K562 (cell line): ENCODE data around the gene ZNHIT3. TPM values are rescaled to one million over a fixed set of nuclear protein-coding genes. Genes with fewer than 3 reads are reported as not detected.
A peak's percentile ranks its signal among the peaks of the same experiment; 100 is the strongest.

Experiments used
- ARID2 ChIP-seq: fragments of 450-650 bp; IDR thresholded peaks from 2 replicates; pipeline ENCODE4 v1.6.1; 2017; ENCODE audit warnings: antibody characterized with exemption, mild to moderate bottlenecking
- BRD9 ChIP-seq: fragments of 450-650 bp; IDR thresholded peaks from 2 replicates; pipeline ENCODE4 v1.6.1; 2018; ENCODE audit warnings: low read depth; ENCODE audit not compliant: partially characterized antibody
- DMBX1 ChIP-seq: fragments of 250-450 bp; sonication (Bioruptor Pico); IDR thresholded peaks from 2 replicates; pipeline ENCODE4 v1.8.0; 2022; ENCODE audit warnings: inconsistent platforms, mild to moderate bottlenecking, moderate library complexity, borderline replicate concordance
- EHMT2 ChIP-seq: fragments of 450-650 bp; IDR thresholded peaks from 2 replicates; pipeline ENCODE4 v1.6.1; 2018; ENCODE audit warnings: antibody characterized with exemption
- FIP1L1 ChIP-seq: fragments of 200-400 bp; formaldehyde crosslinking; IDR thresholded peaks from 2 replicates; pipeline ENCODE4 v1.6.1; 2018; ENCODE audit warnings: mild to moderate bottlenecking, low read depth, low read length; ENCODE audit not compliant: poor library complexity, severe bottlenecking
- GABPA ChIP-seq: fragments of 200-800 bp; sonication (Bioruptor generic); conservative IDR thresholded peaks from 2 replicates; pipeline ENCODE4 v1.6.1; 2016; ENCODE audit warnings: low read depth, missing genetic modification characterization, missing compliant biosample characterization
- ILK ChIP-seq: fragments of 450-650 bp; IDR thresholded peaks from 2 replicates; pipeline ENCODE4 v1.6.1; 2016; ENCODE audit warnings: missing genetic modification characterization, low read depth, mild to moderate bottlenecking, missing compliant biosample characterization, moderate library complexity, borderline replicate concordance
- KHSRP ChIP-seq: fragments of 450-650 bp; IDR thresholded peaks from 2 replicates; pipeline ENCODE4 v1.6.1; 2017
- LCOR ChIP-seq: sonication (generic); formaldehyde crosslinking; IDR thresholded peaks from 2 replicates; pipeline ENCODE4 v1.8.0; 2022; ENCODE audit warnings: mild to moderate bottlenecking, missing genetic modification reagents
- NFE2 ChIP-seq: IDR thresholded peaks from 2 replicates; pipeline ENCODE4 v1.6.1; 2014; ENCODE audit warnings: antibody characterized with exemption, low read depth
- NUFIP1 ChIP-seq: fragments of 450-650 bp; IDR thresholded peaks from 2 replicates; pipeline ENCODE4 v1.6.1; 2018; ENCODE audit not compliant: partially characterized antibody
- POLR2A ChIP-seq: fragments of 450-650 bp; conservative IDR thresholded peaks from 2 replicates; pipeline ENCODE4 v1.6.1; 2016
- RBM17 ChIP-seq: fragments of 200-400 bp; formaldehyde crosslinking; IDR thresholded peaks from 2 replicates; pipeline ENCODE4 v1.6.1; 2017; ENCODE audit warnings: low read depth, mild to moderate bottlenecking, low read length, borderline replicate concordance
- RFX1 ChIP-seq: fragments of 450-650 bp; IDR thresholded peaks from 2 replicates; pipeline ENCODE4 v1.6.1; 2016; ENCODE audit warnings: mild to moderate bottlenecking, moderate library complexity
- SAFB ChIP-seq: fragments of 200-400 bp; formaldehyde crosslinking; IDR thresholded peaks from 2 replicates; pipeline ENCODE4 v1.6.1; 2017; ENCODE audit warnings: low read depth, low read length, borderline replicate concordance
- SUPT5H ChIP-seq: fragments of 450-650 bp; IDR thresholded peaks from 2 replicates; pipeline ENCODE4 v1.6.1; 2016
- TCFL5 ChIP-seq: fragments of 250-450 bp; sonication (Bioruptor Pico); conservative IDR thresholded peaks from 2 replicates; pipeline ENCODE4 v1.6.1; 2021; ENCODE audit warnings: mild to moderate bottlenecking, moderate library complexity, matching md5 sums
- THRAP3 ChIP-seq: fragments of 450-650 bp; IDR thresholded peaks from 2 replicates; pipeline ENCODE4 v1.6.1; 2016; ENCODE audit warnings: mild to moderate bottlenecking, inconsistent platforms, borderline replicate concordance
- ZC3H11A ChIP-seq: IDR thresholded peaks from 2 replicates; pipeline ENCODE4 v1.6.1; 2012; ENCODE audit warnings: low read depth, low read length, improper control_type of control experiment
- ZNF57 ChIP-seq: fragments of 450-650 bp; formaldehyde crosslinking; IDR thresholded peaks from 2 replicates; pipeline ENCODE4 v1.4.0; 2020; ENCODE audit warnings: mild to moderate bottlenecking, moderate library complexity
- ZNF780A ChIP-seq: fragments of 250-450 bp; sonication (Bioruptor Pico); IDR thresholded peaks from 2 replicates; pipeline ENCODE4 v1.5.0; 2021; ENCODE audit warnings: mild to moderate bottlenecking
- polyA plus RNA-seq, 8 experiments: library from polyadenylated mRNA; depleted of rRNA in 4 of 8; stranded (reverse) in 5 of 8; unstranded in 3 of 8; fragments of >200 nt; fragmentation: Nextera tagmentation in 2 of 8; fragmentation: Illumina TruSeq in 1 of 8; extraction: Ambion mirVana in 2 of 8; extraction: Trizol in 1 of 8; gene quantifications; 2 replicates each; pipeline versions ENCODE4 v1.2.1 to v1.2.3, GENCODE V29; 2011 to 2014; ENCODE audit warnings: inconsistent platforms in 1 of 8, missing spikeins in 1 of 8
- total RNA-seq, 7 experiments: library from RNA; depleted of rRNA in 6 of 7; stranded (reverse); fragments of >200 nt in 6 of 7; fragmentation: Illumina TruSeq in 2 of 7; extraction: Trizol in 2 of 7; gene quantifications; 2 replicates each; pipeline versions ENCODE4 v1.2.1 to v1.2.3, GENCODE V29; 2011 to 2021; ENCODE audit warnings: low replicate concordance in 1 of 7
- TF ChIP-seq, protein P1 (sequence below), 3 experiments: fragments of 200-800 bp in 1 of 3; fragments of 250-450 bp in 1 of 3; fragments of 450-650 bp in 1 of 3; sonication (Bioruptor Pico) in 1 of 3; sonication (Bioruptor generic) in 1 of 3; formaldehyde crosslinking in 1 of 3; IDR thresholded peaks; 2 replicates each; pipeline versions ENCODE4 v1.6.1 to v1.8.0; 2016 to 2022; ENCODE audit warnings: mild to moderate bottlenecking in 2 of 3, missing genetic modification characterization in 2 of 3, missing compliant biosample characterization in 1 of 3, moderate library complexity in 1 of 3
- TF ChIP-seq, protein P2 (sequence below): fragments of 450-650 bp; formaldehyde crosslinking; IDR thresholded peaks from 2 replicates; pipeline ENCODE4 v1.4.0; 2020; ENCODE audit warnings: mild to moderate bottlenecking, moderate library complexity
- TF ChIP-seq, protein P3 (sequence below): fragments of 250-450 bp; sonication (Bioruptor Pico); IDR thresholded peaks from 2 replicates; pipeline ENCODE4 v1.4.0; 2020; ENCODE audit warnings: mild to moderate bottlenecking, moderate library complexity

ZNHIT3 gene
- total and polyA plus RNA-seq, 9 of the 15 experiments (the other 6 are each of a cell fraction or from before 2014, with no cell fraction given), result 45.0 to 300 (median 88.4) TPM

DNA sequence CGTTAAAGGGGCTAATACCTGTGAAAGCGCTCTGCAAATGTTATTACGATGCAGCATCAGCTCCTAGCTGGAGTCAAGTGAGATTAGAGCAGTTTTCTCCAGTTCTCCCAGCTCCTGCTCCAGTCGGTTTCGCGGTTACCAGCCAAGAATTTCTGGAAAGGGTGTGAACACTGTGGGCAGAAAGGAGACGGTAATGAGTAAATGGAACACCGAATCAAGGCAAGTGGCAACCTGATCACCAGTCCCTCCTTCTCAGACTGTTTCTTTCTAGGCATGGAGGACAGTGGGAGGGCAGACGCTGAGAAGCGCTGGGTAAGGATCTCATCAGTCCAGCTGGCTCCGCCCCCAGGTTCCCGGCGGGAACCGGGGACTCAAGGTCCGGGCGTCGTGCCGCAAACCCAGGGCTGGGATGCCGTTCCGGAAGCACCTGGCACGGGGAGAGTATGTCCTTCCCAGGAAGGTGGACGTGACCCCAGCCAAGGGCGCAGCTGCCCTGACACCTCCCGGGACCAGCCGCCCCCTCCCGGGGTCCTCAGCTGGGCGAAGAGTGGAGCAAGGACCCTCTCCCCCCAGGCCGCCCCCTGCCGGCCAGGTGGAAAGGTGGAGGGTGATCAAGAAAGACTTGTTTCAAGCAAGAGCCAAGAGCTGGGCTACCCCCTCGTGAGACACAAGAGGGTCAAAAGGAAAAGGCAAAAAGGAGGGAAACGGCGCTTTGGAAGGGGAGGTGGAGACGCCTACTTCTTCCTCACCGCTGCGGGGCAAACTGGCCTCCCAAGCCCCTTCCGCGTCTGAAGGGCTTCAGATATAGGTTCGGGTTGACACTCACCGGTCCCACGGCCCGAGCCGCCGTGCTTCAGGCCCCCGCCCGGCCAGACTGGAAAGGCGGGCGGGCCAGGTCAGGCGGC lies 47.7 kb downstream of the ZNHIT3 start (continued):
- TF ChIP-seq TCFL5 (CRISPR knock-in tag) (no peak), KHSRP (no peak), GABPA (tag) (no peak), LCOR (CRISPR knock-in tag) (no peak), ZC3H11A (no peak), NFE2 (no peak), ILK (tag) (no peak), ZNF57 (CRISPR knock-in tag) (no peak), BRD9 (peak; percentile 32), SUPT5H (peak; percentile 31), ZNF780A (CRISPR knock-in tag) (no peak), NUFIP1 (no peak), RBM17 (no peak), POLR2A (peak; percentile 50; the same call in 1 of the 2 replicates), FIP1L1 (no peak), SAFB (no peak), EHMT2 (no peak), DMBX1 (peak; percentile 51), ARID2 (no peak; the same call in 1 of the 2 replicates), RFX1 (no peak), THRAP3 (no peak)
- TF ChIP-seq, protein P1, sequence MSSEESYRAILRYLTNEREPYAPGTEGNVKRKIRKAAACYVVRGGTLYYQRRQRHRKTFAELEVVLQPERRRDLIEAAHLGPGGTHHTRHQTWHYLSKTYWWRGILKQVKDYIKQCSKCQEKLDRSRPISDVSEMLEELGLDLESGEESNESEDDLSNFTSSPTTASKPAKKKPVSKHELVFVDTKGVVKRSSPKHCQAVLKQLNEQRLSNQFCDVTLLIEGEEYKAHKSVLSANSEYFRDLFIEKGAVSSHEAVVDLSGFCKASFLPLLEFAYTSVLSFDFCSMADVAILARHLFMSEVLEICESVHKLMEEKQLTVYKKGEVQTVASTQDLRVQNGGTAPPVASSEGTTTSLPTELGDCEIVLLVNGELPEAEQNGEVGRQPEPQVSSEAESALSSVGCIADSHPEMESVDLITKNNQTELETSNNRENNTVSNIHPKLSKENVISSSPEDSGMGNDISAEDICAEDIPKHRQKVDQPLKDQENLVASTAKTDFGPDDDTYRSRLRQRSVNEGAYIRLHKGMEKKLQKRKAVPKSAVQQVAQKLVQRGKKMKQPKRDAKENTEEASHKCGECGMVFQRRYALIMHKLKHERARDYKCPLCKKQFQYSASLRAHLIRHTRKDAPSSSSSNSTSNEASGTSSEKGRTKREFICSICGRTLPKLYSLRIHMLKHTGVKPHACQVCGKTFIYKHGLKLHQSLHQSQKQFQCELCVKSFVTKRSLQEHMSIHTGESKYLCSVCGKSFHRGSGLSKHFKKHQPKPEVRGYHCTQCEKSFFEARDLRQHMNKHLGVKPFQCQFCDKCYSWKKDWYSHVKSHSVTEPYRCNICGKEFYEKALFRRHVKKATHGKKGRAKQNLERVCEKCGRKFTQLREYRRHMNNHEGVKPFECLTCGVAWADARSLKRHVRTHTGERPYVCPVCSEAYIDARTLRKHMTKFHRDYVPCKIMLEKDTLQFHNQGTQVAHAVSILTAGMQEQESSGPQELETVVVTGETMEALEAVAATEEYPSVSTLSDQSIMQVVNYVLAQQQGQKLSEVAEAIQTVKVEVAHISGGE (CRISPR knock-in tag; IDR thresholded peaks at IDR 0.05), result peak in 1 of 3 experiments; percentile 5; a peak in 1 of 6 replicates
- TF ChIP-seq, protein P2, sequence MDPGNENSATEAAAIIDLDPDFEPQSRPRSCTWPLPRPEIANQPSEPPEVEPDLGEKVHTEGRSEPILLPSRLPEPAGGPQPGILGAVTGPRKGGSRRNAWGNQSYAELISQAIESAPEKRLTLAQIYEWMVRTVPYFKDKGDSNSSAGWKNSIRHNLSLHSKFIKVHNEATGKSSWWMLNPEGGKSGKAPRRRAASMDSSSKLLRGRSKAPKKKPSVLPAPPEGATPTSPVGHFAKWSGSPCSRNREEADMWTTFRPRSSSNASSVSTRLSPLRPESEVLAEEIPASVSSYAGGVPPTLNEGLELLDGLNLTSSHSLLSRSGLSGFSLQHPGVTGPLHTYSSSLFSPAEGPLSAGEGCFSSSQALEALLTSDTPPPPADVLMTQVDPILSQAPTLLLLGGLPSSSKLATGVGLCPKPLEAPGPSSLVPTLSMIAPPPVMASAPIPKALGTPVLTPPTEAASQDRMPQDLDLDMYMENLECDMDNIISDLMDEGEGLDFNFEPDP (CRISPR knock-in tag), result no peak
- TF ChIP-seq, protein P3, sequence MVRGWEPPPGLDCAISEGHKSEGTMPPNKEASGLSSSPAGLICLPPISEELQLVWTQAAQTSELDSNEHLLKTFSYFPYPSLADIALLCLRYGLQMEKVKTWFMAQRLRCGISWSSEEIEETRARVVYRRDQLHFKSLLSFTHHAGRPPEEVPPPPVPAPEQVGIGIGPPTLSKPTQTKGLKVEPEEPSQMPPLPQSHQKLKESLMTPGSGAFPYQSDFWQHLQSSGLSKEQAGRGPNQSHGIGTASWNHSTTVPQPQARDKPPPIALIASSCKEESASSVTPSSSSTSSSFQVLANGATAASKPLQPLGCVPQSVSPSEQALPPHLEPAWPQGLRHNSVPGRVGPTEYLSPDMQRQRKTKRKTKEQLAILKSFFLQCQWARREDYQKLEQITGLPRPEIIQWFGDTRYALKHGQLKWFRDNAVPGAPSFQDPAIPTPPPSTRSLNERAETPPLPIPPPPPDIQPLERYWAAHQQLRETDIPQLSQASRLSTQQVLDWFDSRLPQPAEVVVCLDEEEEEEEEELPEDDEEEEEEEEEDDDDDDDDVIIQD, result no peak
